C4-2B (cell line): ENCODE measurements around the gene VPS13A.

Source experiments
- H3K27ac ChIP-seq: fragments of 450-650 bp; 2 replicates; pipeline ENCODE4 v1.5.1; 2017
- CTCF ChIP-seq: fragments of 450-650 bp; conservative IDR thresholded peaks from 2 replicates; pipeline ENCODE4 v1.5.1; 2017; ENCODE audit warnings: mild to moderate bottlenecking
- ZFX ChIP-seq: fragments of 450-650 bp; IDR thresholded peaks from 2 replicates; pipeline ENCODE4 v1.6.1; 2017

VPS13A gene

GRCh38 chr9:77170991-77171699 lies 6.2 kb upstream of the VPS13A start:
- TF ChIP-seq CTCF (no peak), ZFX (no peak)
- H3K27ac ChIP-seq = no peak overlapping the region

- H3K27ac ChIP-seq = no peak overlapping the region
- no peak for TF ChIP-seq CTCF
- no peak for TF ChIP-seq ZFX
Measured at GRCh38 chr9:77175151-77175550, 2.2 kb upstream of the VPS13A start.

GRCh38 chr9:77176106-77176505 lies 1.2 kb upstream of the VPS13A start:
- no peak overlapping the region for H3K27ac ChIP-seq
- TF ChIP-seq CTCF (no peak), ZFX (no peak)

GRCh38 chr9:77176686-77177142 lies 620 bp upstream of the VPS13A start:
- peak overlapping the region; percentile 96 for H3K27ac ChIP-seq
- TF ChIP-seq ZFX = no peak
- TF ChIP-seq CTCF = no peak

- 0 out of 2 replicates have a peak, but pooled peaks have one; percentile 26 for TF ChIP-seq ZFX
- TF ChIP-seq CTCF = no peak
- peak overlapping the region; percentile 96 for H3K27ac ChIP-seq
Measured at GRCh38 chr9:77177894-77178794, 810 bp downstream of the VPS13A start.

- no peak overlapping the region for H3K27ac ChIP-seq
- TF ChIP-seq CTCF (no peak), ZFX (no peak)
Measured at GRCh38 chr9:77180056-77180455, 2.7 kb downstream of the VPS13A start.

GRCh38 chr9:77183581-77183980 lies 6.2 kb downstream of the VPS13A start:
- no peak overlapping the region for H3K27ac ChIP-seq
- TF ChIP-seq ZFX (no peak), CTCF (no peak)
